NCI-H748 (cell line): ENCODE measurements around the gene LETM1.
A peak's percentile ranks its signal among the peaks of the same experiment; 100 is the strongest.

Experiments used
- DNase-seq: peaks from one replicate; lab custom pipeline; 2025; ENCODE audit not compliant: unreplicated experiment; lab: John Stamatoyannopoulos, UW

Gene LETM1

GRCh38 chr4:1830234-1830633 is 25.7 kb downstream of the LETM1 start:
- no peak for DNase-seq

GRCh38 chr4:1826531-1827350 is 29.2 kb downstream of the LETM1 start:
- DNase-seq = no peak

- DNase-seq = no peak
Observed at GRCh38 chr4:1825326-1825725, 30.6 kb downstream of the LETM1 start.

- no peak for DNase-seq
Observed at GRCh38 chr4:1824746-1825145, 31.2 kb downstream of the LETM1 start.

GRCh38 chr4:1823545-1823932 is 32.4 kb downstream of the LETM1 start:
- DNase-seq = no peak

GRCh38 chr4:1822568-1823544 is 33.1 kb downstream of the LETM1 start:
- DNase-seq = no peak

GRCh38 chr4:1821679-1822567 is 34.0 kb downstream of the LETM1 start:
- no peak for DNase-seq

- no peak for DNase-seq
Observed at GRCh38 chr4:1819816-1820215, 36.1 kb downstream of the LETM1 start.

GRCh38 chr4:1819284-1819683 is 36.7 kb downstream of the LETM1 start:
- DNase-seq = no peak

- no peak for DNase-seq
Observed at GRCh38 chr4:1815997-1816860, 39.7 kb downstream of the LETM1 start.

- no peak for DNase-seq
Observed at GRCh38 chr4:1815096-1815996, 40.6 kb downstream of the LETM1 start.

GRCh38 chr4:1814453-1814852 is 41.5 kb downstream of the LETM1 start:
- no peak for DNase-seq

GRCh38 chr4:1813915-1814314 is 42.0 kb downstream of the LETM1 start:
- no peak for DNase-seq

- DNase-seq = no peak
Observed at GRCh38 chr4:1813231-1813630, 42.7 kb downstream of the LETM1 start.

GRCh38 chr4:1812720-1813119 is 43.2 kb downstream of the LETM1 start:
- no peak for DNase-seq

- DNase-seq = no peak
Observed at GRCh38 chr4:1810765-1811164, 45.2 kb downstream of the LETM1 start.

- DNase-seq = peak; percentile 21
Observed at GRCh38 chr4:1809754-1810502, 46.0 kb downstream of the LETM1 start.
